ENCODE results near the gene DYDC2.
"Not testable (repeated sequence)": the region's sequence is repeated elsewhere in the genome, so short reads cannot be mapped to it uniquely, and the experiment has no call there.

The DYDC2 gene

GRCh38 chr10:80356563-80356988 lies at the start of gene DYDC2, which contains the start of gene DYDC1:
TSS of gene DYDC2 (plus strand) at chr10:80356781. CDS start at chr10:80362444, 5,663 bp downstream.
TSS of gene DYDC1 (minus strand) at chr10:80356755. CDS start at chr10:80352601, 4,154 bp downstream.
- DNase-seq: no peak

- no peak for DNase-seq
Measured at GRCh38 chr10:80313523-80313922, 43.1 kb upstream of the DYDC2 start.

GRCh38 chr10:80315391-80315790 lies 41.2 kb upstream of the DYDC2 start:
- no peak for DNase-seq

- no peak for DNase-seq
Measured at GRCh38 chr10:80318742-80319141, 37.8 kb upstream of the DYDC2 start.

GRCh38 chr10:80319318-80319717 lies 37.3 kb upstream of the DYDC2 start:
- DNase-seq: no peak

- DNase-seq: no peak
Measured at GRCh38 chr10:80319725-80320290, 36.8 kb upstream of the DYDC2 start.

GRCh38 chr10:80320377-80320776 lies 36.2 kb upstream of the DYDC2 start:
- no peak for DNase-seq

GRCh38 chr10:80321183-80321582 lies 35.4 kb upstream of the DYDC2 start:
- no peak for DNase-seq

- no peak for DNase-seq
Measured at GRCh38 chr10:80322158-80322557, 34.4 kb upstream of the DYDC2 start.

GRCh38 chr10:80322711-80323110 lies 33.9 kb upstream of the DYDC2 start:
- DNase-seq: no peak

GRCh38 chr10:80323311-80323710 lies 33.3 kb upstream of the DYDC2 start:
- DNase-seq: no peak

- DNase-seq: peak in 1 of 2 experiments; percentile 4
Measured at GRCh38 chr10:80324086-80324485, 32.5 kb upstream of the DYDC2 start.

GRCh38 chr10:80324891-80325364 lies 31.7 kb upstream of the DYDC2 start:
- no peak for DNase-seq

GRCh38 chr10:80333983-80334382 lies 22.6 kb upstream of the DYDC2 start:
- DNase-seq: no peak

GRCh38 chr10:80344276-80344675 lies 12.3 kb upstream of the DYDC2 start:
- no peak for DNase-seq

- DNase-seq: no peak
Measured at GRCh38 chr10:80344912-80345311, 11.7 kb upstream of the DYDC2 start.

GRCh38 chr10:80350251-80350650 lies 6.3 kb upstream of the DYDC2 start:
- no peak for DNase-seq

GRCh38 chr10:80351220-80351619 lies 5.4 kb upstream of the DYDC2 start:
- DNase-seq: no peak

GRCh38 chr10:80356989-80357850 lies 639 bp downstream of the DYDC2 start:
- DNase-seq: no peak

- no peak for DNase-seq
Measured at GRCh38 chr10:80357851-80358125, 1.2 kb downstream of the DYDC2 start.

- DNase-seq: not testable (repeated sequence)
Measured at GRCh38 chr10:80358925-80359324, 2.3 kb downstream of the DYDC2 start.

- DNase-seq: no peak
Measured at GRCh38 chr10:80359644-80360043, 3.1 kb downstream of the DYDC2 start.

- no peak for DNase-seq
Measured at GRCh38 chr10:80365510-80365909, 8.9 kb downstream of the DYDC2 start.

GRCh38 chr10:80371467-80371866 lies 14.9 kb downstream of the DYDC2 start:
- DNase-seq: no peak

Measured in SHP77 (cell line).